Erythroblast (primary cell): ENCODE results near the gene ANKRD12.

Experiments used
- GATA1 ChIP-seq: IDR thresholded peaks from 2 replicates; pipeline ENCODE4 v1.6.1; 2011; ENCODE audit warnings: low read depth, mild to moderate bottlenecking, control low read depth, low read length, moderate library complexity
- POLR2A ChIP-seq: IDR thresholded peaks from 2 replicates; pipeline ENCODE4 v1.6.1; 2011; ENCODE audit warnings: mild to moderate bottlenecking, low read length

DNA sequence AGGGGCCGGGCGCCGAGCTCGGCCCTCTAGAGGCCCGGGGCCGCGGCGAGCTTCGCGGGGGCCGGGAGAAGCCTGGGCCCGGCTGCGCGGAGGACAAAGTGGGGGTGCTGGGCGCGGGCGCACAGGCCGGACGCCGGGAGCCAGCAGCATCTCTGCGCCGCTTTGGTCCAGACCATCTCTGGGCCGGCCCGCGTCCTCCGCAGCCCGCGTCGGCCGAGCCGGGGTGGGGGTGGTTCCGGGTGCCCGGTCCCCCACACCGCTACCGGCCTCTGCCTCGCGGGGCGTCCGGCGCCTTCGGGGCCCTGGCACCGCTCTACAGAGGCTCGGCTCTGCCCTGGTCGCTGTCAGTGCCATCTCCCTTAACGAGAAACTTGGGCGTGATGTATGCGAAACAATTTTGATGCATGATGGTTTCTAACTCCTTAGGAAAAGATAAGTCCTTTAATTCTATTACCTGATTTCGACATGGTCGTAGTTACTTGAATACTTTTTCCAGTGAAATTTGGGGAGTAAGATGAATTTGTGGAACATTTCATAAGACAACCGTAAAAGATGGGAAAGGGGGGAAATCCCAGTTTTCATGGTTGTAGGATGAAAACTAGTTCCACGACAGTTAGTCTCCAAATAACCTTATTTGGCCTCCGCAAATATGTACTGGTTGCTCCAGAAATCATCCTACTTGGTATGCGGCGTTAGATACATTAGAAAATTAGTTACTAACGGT lies 198.6 kb downstream of the ANKRD12 start:
- TF ChIP-seq POLR2A = peak; percentile 31
- TF ChIP-seq GATA1 = no peak
